ENCODE data around the gene DIP2C. TPM values are rescaled to one million over a fixed set of nuclear protein-coding genes. Genes with fewer than 3 reads are reported as not detected.
A peak's percentile ranks its signal among the peaks of the same experiment; 100 is the strongest.
"Not testable (repeated sequence)": the region's sequence is repeated elsewhere in the genome, so short reads cannot be mapped to it uniquely, and the experiment has no call there.

Gene DIP2C
- total RNA-seq, 3 donors from 2014 or later = 8.0 to 72.0 (median 8.5) TPM

GRCh38 chr10:326894-327635 is 362.4 kb downstream of the DIP2C start:
- no peak overlapping the region for H3K4me3 ChIP-seq
- no peak for TF ChIP-seq CTCF (IDR thresholded peaks at IDR 0.05)
- DNase-seq (no peak), ATAC-seq (no peak)
- no peaks in the 10 kb centered on the region for H3K36me3 ChIP-seq (ENCODE audit: low read depth)
- H3K4me1 ChIP-seq (ENCODE audit: low read depth) = peaks cover 3% of the 10 kb centered on the region
- H3K9me3 ChIP-seq = no peaks in the 10 kb centered on the region
- intact Hi-C loops (cut with DNase I, micrococcal nuclease) = no loop called here

- intact Hi-C loops (cut with DNase I, micrococcal nuclease) = no loop called here
- Histone ChIP-seq H3K4me3 (no peak overlapping the region), H3K4me1 (ENCODE audit: low read depth) (peaks cover 3% of the 10 kb centered on the region), H3K36me3 (ENCODE audit: low read depth) (no peaks in the 10 kb centered on the region), H3K9me3 (no peaks in the 10 kb centered on the region)
- no peak for ATAC-seq
- no peak for DNase-seq
- TF ChIP-seq CTCF (IDR thresholded peaks at IDR 0.05) = no peak
Measured at GRCh38 chr10:326350-326749, 363.1 kb downstream of the DIP2C start.

GRCh38 chr10:325282-325681 is 364.2 kb downstream of the DIP2C start:
- DNase-seq (no peak), ATAC-seq (no peak)
- H3K4me1 ChIP-seq (ENCODE audit: low read depth) = peaks cover 3% of the 10 kb centered on the region
- intact Hi-C loops (cut with DNase I, micrococcal nuclease) = no loop called here
- H3K36me3 ChIP-seq (ENCODE audit: low read depth) = no peaks in the 10 kb centered on the region
- H3K9me3 ChIP-seq = no peaks in the 10 kb centered on the region
- no peak for TF ChIP-seq CTCF (IDR thresholded peaks at IDR 0.05)
- H3K4me3 ChIP-seq = no peak overlapping the region

- ATAC-seq (no peak), DNase-seq (no peak)
- peaks cover 3% of the 10 kb centered on the region for H3K4me1 ChIP-seq (ENCODE audit: low read depth)
- H3K4me3 ChIP-seq = no peak overlapping the region
- no peaks in the 10 kb centered on the region for H3K9me3 ChIP-seq
- intact Hi-C loops (cut with DNase I, micrococcal nuclease) = no loop called here
- no peak for TF ChIP-seq CTCF (IDR thresholded peaks at IDR 0.05)
- H3K36me3 ChIP-seq (ENCODE audit: low read depth) = no peaks in the 10 kb centered on the region
Measured at GRCh38 chr10:324593-324992, 364.9 kb downstream of the DIP2C start.

- H3K4me1 ChIP-seq (ENCODE audit: low read depth) = no peaks in the 10 kb centered on the region
- intact Hi-C loops (cut with DNase I, micrococcal nuclease) = no loop called here
- ATAC-seq (peak; percentile 79), DNase-seq (peak; percentile 32 to 82 (median 48))
- TF ChIP-seq CTCF (IDR thresholded peaks at IDR 0.05) = no peak
- H3K9me3 ChIP-seq = no peaks in the 10 kb centered on the region
- no peaks in the 10 kb centered on the region for H3K36me3 ChIP-seq (ENCODE audit: low read depth)
- no peak overlapping the region for H3K4me3 ChIP-seq
Measured at GRCh38 chr10:323651-324293, 365.7 kb downstream of the DIP2C start.

- H3K36me3 ChIP-seq (ENCODE audit: low read depth); DNase-seq; H3K4me1 ChIP-seq (ENCODE audit: low read depth); intact Hi-C loops (cut with DNase I, micrococcal nuclease); H3K9me3 ChIP-seq; ATAC-seq; H3K4me3 ChIP-seq: not testable (repeated sequence)
Measured at GRCh38 chr10:323046-323445, 366.4 kb downstream of the DIP2C start.

All from mucosa of descending colon (tissue), 3 donors.